WTC11 (cell line): ENCODE data around the gene CCHCR1. TPM values are rescaled to one million over a fixed set of nuclear protein-coding genes. Genes with fewer than 3 reads are reported as not detected.

ENCODE experiments used
- ATAC-seq: fragments of 200-7000 bp; cut with Tn5 transposase; 2 replicates; pipeline ENCODE4 v1.10.0; 2021; ENCODE audit warnings: mild to moderate bottlenecking, moderate library complexity
- CTCF ChIA-PET: fragments of 300-600 bp; sonication (Branson Sonifier 250); formaldehyde crosslinking; loops from one replicate; lab custom pipeline; 2021; ENCODE audit warnings: antibody characterized with exemption; lab: Charles Lee
- POLR2A ChIA-PET: fragments of 350-600 bp; sonication (Branson Sonifier 250); formaldehyde crosslinking; loops from one replicate; lab custom pipeline; 2021; ENCODE audit warnings: antibody characterized with exemption; lab: Charles Lee
- DNase-seq: peaks from one replicate; pipeline ENCODE4 v3.0.0; 2021; ENCODE audit warnings: low spot score
- H3K27ac Mint-ChIP-seq: 2 replicates; pipeline ENCODE4 v1.8.0; 2021; ENCODE audit warnings: mixed read lengths
- H3K27me3 Mint-ChIP-seq: 2 replicates; pipeline ENCODE4 v1.8.0; 2021; ENCODE audit warnings: low read depth, mild to moderate bottlenecking, moderate library complexity, mixed read lengths
- H3K36me3 Mint-ChIP-seq: 2 replicates; pipeline ENCODE4 v1.8.0; 2021; ENCODE audit warnings: mixed read lengths
- H3K4me1 Mint-ChIP-seq: 2 replicates; pipeline ENCODE4 v1.8.0; 2022; ENCODE audit warnings: mixed read lengths
- H3K4me3 Mint-ChIP-seq: 2 replicates; pipeline ENCODE4 v1.8.0; 2021; ENCODE audit warnings: mild to moderate bottlenecking, moderate library complexity, mixed read lengths
- H3K9me3 Mint-ChIP-seq: 2 replicates; pipeline ENCODE4 v1.8.0; 2021; ENCODE audit warnings: mixed read lengths
- FOXJ3 ChIP-seq: sonication (generic); formaldehyde crosslinking; IDR thresholded peaks from 2 replicates; pipeline ENCODE4 v1.9.0; 2021; ENCODE audit warnings: missing genetic modification reagents, mild to moderate bottlenecking, borderline replicate concordance
- IRF2 ChIP-seq: sonication (generic); formaldehyde crosslinking; IDR thresholded peaks from 2 replicates; pipeline ENCODE4 v1.8.0; 2022; ENCODE audit warnings: low read depth, missing genetic modification reagents, borderline replicate concordance
- JUN ChIP-seq: sonication (generic); formaldehyde crosslinking; IDR thresholded peaks from 2 replicates; pipeline ENCODE4 v1.8.0; 2023; ENCODE audit warnings: mild to moderate bottlenecking, missing genetic modification reagents
- NFATC4 ChIP-seq: fragments of 250-450 bp; sonication (Bioruptor Pico); IDR thresholded peaks from 2 replicates; pipeline ENCODE4 v1.9.0; 2021; ENCODE audit warnings: mild to moderate bottlenecking
- SP1 ChIP-seq: sonication (generic); formaldehyde crosslinking; conservative IDR thresholded peaks from 2 replicates; pipeline ENCODE4 v1.8.1; 2022; ENCODE audit warnings: missing genetic modification reagents
- TEAD1 ChIP-seq: sonication (generic); formaldehyde crosslinking; IDR thresholded peaks from 2 replicates; pipeline ENCODE4 v1.8.0; 2022; ENCODE audit warnings: mild to moderate bottlenecking, missing genetic modification reagents
- ZNF219 ChIP-seq: sonication (generic); formaldehyde crosslinking; IDR thresholded peaks from 2 replicates; pipeline ENCODE4 v1.8.0; 2023; ENCODE audit warnings: missing genetic modification reagents, mild to moderate bottlenecking, borderline replicate concordance
- ZNF232 ChIP-seq: sonication (generic); formaldehyde crosslinking; IDR thresholded peaks from 2 replicates; pipeline ENCODE4 v1.8.0; 2022; ENCODE audit warnings: mild to moderate bottlenecking, missing genetic modification reagents
- ZNF263 ChIP-seq: sonication (generic); formaldehyde crosslinking; IDR thresholded peaks from 2 replicates; pipeline ENCODE4 v1.8.1; 2022; ENCODE audit warnings: low read depth, mild to moderate bottlenecking, moderate library complexity, missing genetic modification reagents
- ZNF423 ChIP-seq: fragments of 250-450 bp; sonication (Bioruptor Pico); IDR thresholded peaks from 2 replicates; pipeline ENCODE4 v2.1.2; 2022; ENCODE audit warnings: mild to moderate bottlenecking, moderate library complexity
- total RNA-seq: library from RNA; stranded (reverse); gene quantifications from 3 replicates; pipeline ENCODE4 v1.2.3, GENCODE V29; 2021
- TF ChIP-seq, protein P1 (sequence below): fragments of 250-450 bp; sonication (Bioruptor Pico); IDR thresholded peaks from 2 replicates; pipeline ENCODE4 v1.8.0; 2021; ENCODE audit warnings: mild to moderate bottlenecking
- TF ChIP-seq, protein P2 (sequence below): sonication (generic); formaldehyde crosslinking; IDR thresholded peaks from 2 replicates; pipeline ENCODE4 v1.8.1; 2023; ENCODE audit warnings: mild to moderate bottlenecking, missing genetic modification reagents, moderate library complexity
- TF ChIP-seq, protein P3 (sequence below): sonication (generic); formaldehyde crosslinking; IDR thresholded peaks from 2 replicates; pipeline ENCODE4 v1.8.1; 2023; ENCODE audit warnings: mild to moderate bottlenecking, missing genetic modification reagents
- TF ChIP-seq, protein P4 (sequence below): fragments of 250-450 bp; sonication (Bioruptor Pico); IDR thresholded peaks from 2 replicates; pipeline ENCODE4 v1.9.0; 2021; ENCODE audit warnings: mild to moderate bottlenecking, borderline replicate concordance
- TF ChIP-seq, protein P5 (sequence below): sonication (generic); formaldehyde crosslinking; IDR thresholded peaks from 2 replicates; pipeline ENCODE4 v1.8.1; 2023; ENCODE audit warnings: mild to moderate bottlenecking, moderate library complexity, missing genetic modification reagents
- TF ChIP-seq, protein P6 (sequence below): fragments of 250-450 bp; sonication (Bioruptor Pico); IDR thresholded peaks from 2 replicates; pipeline ENCODE4 v1.9.0; 2021; ENCODE audit warnings: moderate library complexity, mild to moderate bottlenecking, inconsistent platforms, borderline replicate concordance

CCHCR1 gene
- total RNA-seq, 1 experiment from 2014 or later: 58.7 TPM

DNA sequence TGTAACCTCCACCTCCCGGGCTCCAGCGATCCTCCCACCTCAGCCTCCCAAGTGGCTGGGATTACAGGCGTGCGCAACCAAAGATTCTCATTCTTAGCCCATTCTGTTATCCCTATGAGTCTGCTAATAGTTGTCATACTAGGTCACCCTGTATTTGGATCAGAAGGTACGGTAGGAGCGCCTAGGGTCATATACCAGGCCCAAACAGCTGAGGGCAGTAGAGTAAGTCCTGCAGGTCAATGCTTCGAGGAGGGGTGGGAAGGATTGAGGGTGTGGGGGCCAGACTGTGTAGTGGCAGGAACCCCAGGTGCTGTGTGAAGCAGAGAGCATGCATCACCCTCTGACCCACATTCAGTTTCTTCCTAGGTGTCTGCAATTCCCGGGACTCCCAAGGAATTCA is 35.6 kb upstream of the CCHCR1 start:
- ATAC-seq: peak; percentile 11
- H3K27ac Mint-ChIP-seq: no peak overlapping the region

More for the DNA sequence above, 35.6 kb upstream of the CCHCR1 start:
- H3K4me1 Mint-ChIP-seq: peaks cover 14% of the 10 kb centered on the region
- peaks cover 14% of the 10 kb centered on the region for H3K9me3 Mint-ChIP-seq
- no peaks in the 10 kb centered on the region for H3K27me3 Mint-ChIP-seq
- no peak overlapping the region for H3K4me3 Mint-ChIP-seq
- ChIA-PET POLR2A (interaction anchor here (0.8 kb wide), 1 partner anchor 369 kb away, joined by 4 read pairs; no protein-coding TSS in a partner anchor), CTCF (interaction anchor here (0.6 to 6.5 kb wide), 26 partner anchors 10 to 1746 kb away, joined by 3 to 60 read pairs (median 4); partner anchors contain the start of genes POU5F1, PSORS1C2 and TCF19)
- TF ChIP-seq JUN (CRISPR knock-in tag) (no peak), ZNF219 (no peak), NFATC4 (CRISPR knock-in tag) (no peak), ZNF263 (CRISPR knock-in tag) (no peak), TEAD1 (CRISPR knock-in tag) (no peak), ZNF232 (CRISPR knock-in tag) (no peak), FOXJ3 (CRISPR knock-in tag) (no peak), IRF2 (CRISPR knock-in tag) (no peak), ZNF423 (no peak), SP1 (CRISPR knock-in tag) (no peak)
- TF ChIP-seq, protein P1, sequence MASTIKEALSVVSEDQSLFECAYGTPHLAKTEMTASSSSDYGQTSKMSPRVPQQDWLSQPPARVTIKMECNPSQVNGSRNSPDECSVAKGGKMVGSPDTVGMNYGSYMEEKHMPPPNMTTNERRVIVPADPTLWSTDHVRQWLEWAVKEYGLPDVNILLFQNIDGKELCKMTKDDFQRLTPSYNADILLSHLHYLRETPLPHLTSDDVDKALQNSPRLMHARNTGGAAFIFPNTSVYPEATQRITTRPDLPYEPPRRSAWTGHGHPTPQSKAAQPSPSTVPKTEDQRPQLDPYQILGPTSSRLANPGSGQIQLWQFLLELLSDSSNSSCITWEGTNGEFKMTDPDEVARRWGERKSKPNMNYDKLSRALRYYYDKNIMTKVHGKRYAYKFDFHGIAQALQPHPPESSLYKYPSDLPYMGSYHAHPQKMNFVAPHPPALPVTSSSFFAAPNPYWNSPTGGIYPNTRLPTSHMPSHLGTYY (CRISPR knock-in tag): no peak
- TF ChIP-seq, protein P2, sequence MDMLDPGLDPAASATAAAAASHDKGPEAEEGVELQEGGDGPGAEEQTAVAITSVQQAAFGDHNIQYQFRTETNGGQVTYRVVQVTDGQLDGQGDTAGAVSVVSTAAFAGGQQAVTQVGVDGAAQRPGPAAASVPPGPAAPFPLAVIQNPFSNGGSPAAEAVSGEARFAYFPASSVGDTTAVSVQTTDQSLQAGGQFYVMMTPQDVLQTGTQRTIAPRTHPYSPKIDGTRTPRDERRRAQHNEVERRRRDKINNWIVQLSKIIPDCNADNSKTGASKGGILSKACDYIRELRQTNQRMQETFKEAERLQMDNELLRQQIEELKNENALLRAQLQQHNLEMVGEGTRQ: no peak
- TF ChIP-seq, protein P3, sequence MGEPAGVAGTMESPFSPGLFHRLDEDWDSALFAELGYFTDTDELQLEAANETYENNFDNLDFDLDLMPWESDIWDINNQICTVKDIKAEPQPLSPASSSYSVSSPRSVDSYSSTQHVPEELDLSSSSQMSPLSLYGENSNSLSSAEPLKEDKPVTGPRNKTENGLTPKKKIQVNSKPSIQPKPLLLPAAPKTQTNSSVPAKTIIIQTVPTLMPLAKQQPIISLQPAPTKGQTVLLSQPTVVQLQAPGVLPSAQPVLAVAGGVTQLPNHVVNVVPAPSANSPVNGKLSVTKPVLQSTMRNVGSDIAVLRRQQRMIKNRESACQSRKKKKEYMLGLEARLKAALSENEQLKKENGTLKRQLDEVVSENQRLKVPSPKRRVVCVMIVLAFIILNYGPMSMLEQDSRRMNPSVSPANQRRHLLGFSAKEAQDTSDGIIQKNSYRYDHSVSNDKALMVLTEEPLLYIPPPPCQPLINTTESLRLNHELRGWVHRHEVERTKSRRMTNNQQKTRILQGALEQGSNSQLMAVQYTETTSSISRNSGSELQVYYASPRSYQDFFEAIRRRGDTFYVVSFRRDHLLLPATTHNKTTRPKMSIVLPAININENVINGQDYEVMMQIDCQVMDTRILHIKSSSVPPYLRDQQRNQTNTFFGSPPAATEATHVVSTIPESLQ (CRISPR knock-in tag): no peak
- TF ChIP-seq, protein P4, sequence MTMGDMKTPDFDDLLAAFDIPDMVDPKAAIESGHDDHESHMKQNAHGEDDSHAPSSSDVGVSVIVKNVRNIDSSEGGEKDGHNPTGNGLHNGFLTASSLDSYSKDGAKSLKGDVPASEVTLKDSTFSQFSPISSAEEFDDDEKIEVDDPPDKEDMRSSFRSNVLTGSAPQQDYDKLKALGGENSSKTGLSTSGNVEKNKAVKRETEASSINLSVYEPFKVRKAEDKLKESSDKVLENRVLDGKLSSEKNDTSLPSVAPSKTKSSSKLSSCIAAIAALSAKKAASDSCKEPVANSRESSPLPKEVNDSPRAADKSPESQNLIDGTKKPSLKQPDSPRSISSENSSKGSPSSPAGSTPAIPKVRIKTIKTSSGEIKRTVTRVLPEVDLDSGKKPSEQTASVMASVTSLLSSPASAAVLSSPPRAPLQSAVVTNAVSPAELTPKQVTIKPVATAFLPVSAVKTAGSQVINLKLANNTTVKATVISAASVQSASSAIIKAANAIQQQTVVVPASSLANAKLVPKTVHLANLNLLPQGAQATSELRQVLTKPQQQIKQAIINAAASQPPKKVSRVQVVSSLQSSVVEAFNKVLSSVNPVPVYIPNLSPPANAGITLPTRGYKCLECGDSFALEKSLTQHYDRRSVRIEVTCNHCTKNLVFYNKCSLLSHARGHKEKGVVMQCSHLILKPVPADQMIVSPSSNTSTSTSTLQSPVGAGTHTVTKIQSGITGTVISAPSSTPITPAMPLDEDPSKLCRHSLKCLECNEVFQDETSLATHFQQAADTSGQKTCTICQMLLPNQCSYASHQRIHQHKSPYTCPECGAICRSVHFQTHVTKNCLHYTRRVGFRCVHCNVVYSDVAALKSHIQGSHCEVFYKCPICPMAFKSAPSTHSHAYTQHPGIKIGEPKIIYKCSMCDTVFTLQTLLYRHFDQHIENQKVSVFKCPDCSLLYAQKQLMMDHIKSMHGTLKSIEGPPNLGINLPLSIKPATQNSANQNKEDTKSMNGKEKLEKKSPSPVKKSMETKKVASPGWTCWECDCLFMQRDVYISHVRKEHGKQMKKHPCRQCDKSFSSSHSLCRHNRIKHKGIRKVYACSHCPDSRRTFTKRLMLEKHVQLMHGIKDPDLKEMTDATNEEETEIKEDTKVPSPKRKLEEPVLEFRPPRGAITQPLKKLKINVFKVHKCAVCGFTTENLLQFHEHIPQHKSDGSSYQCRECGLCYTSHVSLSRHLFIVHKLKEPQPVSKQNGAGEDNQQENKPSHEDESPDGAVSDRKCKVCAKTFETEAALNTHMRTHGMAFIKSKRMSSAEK (CRISPR knock-in tag): no peak
- TF ChIP-seq, protein P5, sequence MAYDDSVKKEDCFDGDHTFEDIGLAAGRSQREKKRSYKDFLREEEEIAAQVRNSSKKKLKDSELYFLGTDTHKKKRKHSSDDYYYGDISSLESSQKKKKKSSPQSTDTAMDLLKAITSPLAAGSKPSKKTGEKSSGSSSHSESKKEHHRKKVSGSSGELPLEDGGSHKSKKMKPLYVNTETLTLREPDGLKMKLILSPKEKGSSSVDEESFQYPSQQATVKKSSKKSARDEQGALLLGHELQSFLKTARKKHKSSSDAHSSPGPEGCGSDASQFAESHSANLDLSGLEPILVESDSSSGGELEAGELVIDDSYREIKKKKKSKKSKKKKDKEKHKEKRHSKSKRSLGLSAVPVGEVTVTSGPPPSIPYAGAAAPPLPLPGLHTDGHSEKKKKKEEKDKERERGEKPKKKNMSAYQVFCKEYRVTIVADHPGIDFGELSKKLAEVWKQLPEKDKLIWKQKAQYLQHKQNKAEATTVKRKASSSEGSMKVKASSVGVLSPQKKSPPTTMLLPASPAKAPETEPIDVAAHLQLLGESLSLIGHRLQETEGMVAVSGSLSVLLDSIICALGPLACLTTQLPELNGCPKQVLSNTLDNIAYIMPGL: no peak
- TF ChIP-seq, protein P6, sequence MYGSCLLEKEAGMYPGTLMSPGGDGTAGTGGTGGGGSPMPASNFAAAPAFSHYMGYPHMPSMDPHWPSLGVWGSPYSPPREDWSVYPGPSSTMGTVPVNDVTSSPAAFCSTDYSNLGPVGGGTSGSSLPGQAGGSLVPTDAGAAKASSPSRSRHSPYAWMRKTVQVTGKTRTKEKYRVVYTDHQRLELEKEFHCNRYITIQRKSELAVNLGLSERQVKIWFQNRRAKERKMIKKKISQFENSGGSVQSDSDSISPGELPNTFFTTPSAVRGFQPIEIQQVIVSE (CRISPR knock-in tag): no peak
- H3K36me3 Mint-ChIP-seq: peaks cover 14% of the 10 kb centered on the region
- DNase-seq: no peak
